SIG-M5 treated with dmso at 0.1 percent for 504 hours (cell line): ENCODE measurements around the gene CDC5L.

Source experiments
- DNase-seq: peaks from one replicate; lab custom pipeline; 2025; ENCODE audit not compliant: unreplicated experiment; lab: John Stamatoyannopoulos, UW

The CDC5L gene

DNA sequence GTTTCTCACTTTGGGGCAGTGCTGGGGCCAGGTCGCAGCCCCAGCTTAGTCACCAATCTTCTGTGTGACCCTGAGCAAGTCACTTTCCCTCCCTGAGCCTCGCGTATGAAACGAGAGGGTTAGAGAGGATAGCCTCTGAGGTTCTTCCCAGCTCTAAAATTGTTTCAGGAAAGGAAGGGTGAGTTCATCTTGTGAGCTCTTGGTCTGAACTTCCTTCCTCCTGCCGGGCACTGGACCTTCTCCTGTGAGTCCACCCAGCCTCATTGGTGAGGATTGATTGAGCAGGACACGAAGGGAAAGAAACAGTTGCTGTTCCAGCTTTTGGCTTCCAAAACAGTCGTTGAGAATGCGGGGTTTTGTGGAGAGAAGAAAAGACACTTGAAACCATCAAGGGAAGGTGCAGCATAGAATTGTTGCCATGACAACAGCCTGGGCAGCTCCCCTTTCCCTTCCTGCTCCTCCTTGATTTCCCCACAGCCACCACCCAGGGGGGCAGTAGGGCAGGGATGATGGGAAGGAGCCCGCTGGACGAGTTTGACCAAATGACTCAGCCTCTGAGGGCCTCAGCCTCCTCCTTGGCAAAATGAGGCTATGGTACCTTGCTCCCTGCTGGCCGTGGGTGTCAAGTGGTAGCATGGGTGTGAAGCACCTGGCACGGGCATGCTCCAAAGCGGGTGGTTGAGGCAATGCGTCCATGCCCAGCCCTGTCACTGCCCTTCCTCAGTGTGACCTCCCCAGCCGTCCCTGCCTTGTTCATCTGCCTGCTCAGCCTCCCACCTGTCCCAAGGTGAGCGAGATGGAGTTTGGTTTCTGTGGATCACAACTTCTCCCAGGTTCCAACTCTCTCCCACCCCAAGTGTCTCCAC, 107.8 kb downstream of the CDC5L start:
- DNase-seq: no peak

DNA sequence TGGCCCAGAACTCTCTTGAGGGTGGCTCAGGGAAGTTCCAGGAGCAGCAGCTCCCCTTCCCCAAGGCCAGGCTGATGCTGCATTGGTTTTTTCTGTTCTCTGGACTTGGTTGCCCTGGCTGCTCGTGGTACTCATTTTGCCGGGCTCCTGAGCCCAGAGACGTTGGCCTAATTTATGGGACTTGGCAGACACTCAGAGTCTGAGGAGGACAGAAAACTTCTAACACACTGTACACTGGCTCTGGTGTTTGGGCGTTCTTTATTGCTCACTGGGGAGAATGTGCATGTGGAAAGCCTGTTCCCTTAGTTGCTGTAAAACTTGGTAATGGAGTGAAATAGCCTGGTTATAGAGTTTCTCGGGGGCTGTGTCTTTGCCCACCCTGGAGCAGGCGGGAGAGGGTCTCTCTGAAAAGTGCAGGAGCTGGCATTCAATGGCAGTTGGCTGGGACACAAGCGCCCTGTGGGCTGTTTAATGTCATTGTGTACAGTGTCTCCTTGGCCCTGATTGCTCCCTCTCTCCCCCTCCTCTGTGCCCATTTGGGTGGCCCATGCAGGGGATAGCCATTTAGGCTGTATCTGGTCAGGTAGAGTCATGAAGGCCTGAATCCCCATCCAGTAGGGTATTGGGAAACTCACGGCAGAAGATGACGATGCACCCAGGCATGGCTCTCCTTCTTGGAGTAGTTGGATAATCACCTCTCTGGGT, 109.3 kb downstream of the CDC5L start:
- DNase-seq: no peak

DNA sequence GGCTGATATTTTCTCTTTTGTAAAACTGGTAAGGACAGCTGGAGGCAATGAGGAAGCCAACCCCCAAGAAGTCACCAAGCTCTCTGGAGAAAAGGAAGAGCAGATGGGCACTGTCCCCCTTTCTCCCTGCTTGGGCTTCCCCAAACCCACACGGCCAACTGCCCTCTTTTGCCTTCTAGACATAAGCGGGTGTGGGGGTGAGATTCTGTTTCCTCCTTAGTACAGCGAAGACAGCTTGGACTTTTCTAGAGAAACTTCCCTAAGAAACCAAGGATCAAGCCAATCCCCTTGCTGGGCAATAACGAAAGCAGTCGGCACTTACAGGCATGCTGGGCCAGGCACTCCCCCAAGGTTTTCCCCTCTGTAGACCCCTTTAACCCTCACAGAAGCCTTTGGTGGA, 110.3 kb downstream of the CDC5L start:
- no peak for DNase-seq

DNA sequence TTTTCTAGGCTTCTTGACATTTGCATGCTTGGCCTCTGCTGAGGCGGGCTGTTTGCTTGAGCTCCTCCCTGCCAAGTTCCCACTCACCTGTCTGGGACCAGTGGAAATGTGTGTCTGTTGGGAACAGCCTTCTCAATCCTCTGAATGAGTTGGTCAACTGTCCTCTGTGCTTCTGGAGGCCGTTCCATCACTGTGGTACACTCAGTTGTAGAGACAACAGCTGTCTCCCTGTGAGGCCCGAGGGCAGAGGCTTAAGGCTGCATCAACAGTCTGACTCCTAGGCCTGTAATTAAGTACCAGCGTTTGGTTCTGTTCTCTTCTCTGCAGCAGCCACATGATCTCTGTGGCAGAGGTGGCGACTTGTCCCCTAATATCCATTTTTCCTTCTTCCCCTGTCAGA, 110.9 kb downstream of the CDC5L start:
- DNase-seq: no peak

DNA sequence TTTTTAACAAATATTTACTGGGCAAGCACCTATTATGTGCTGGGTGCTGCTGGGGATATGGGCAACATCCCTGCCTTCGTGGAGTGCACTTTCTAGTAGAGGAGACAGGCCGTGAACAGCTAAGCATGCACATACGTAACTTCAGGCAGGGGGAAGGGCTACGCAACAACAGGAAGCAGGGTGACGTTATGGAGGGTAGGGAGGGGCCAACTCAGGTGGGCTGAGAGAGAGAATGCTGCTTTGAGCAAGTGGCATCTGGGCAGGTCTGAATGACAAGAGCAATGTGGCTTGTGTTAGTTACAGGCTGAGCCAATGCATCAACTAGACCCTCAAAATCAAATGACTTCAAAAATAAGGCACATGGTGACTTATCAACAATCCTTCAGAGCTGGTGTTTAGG, 112.1 kb downstream of the CDC5L start:
- no peak for DNase-seq
